Activated CD8-positive, alpha-beta memory T cell treated with anti-CD3 and anti-CD28 coated beads, Interleukin-2, amount 10 ng/mL, durations not matched to agents 7 days and 5 days (primary cell): ENCODE results near the gene DST. TPM values are rescaled to one million over a fixed set of nuclear protein-coding genes. Genes with fewer than 3 reads are reported as not detected.

Experiments used
- ATAC-seq: fragments of 150-1000 bp; cut with Tn5 transposase; one replicate; pipeline ENCODE4 v1.10.0; 2021; ENCODE audit warnings: moderate library complexity
- CTCF ChIA-PET: fragments of 350-600 bp; sonication (Branson Sonifier 250); formaldehyde crosslinking; loops from one replicate; lab custom pipeline; 2021; ENCODE audit warnings: antibody characterized with exemption; lab: Charles Lee
- DNase-seq: peaks from one replicate; pipeline ENCODE4 v3.0.0-alpha.2; 2020
- H3K27ac Mint-ChIP-seq: one replicate; pipeline ENCODE4 v1.8.0; 2021; ENCODE audit warnings: mild to moderate bottlenecking, mixed read lengths
- H3K27me3 Mint-ChIP-seq: one replicate; pipeline ENCODE4 v1.8.0; 2021; ENCODE audit warnings: mixed read lengths
- H3K36me3 Mint-ChIP-seq: one replicate; pipeline ENCODE4 v1.8.0; 2021; ENCODE audit warnings: mild to moderate bottlenecking, mixed read lengths
- H3K4me1 Mint-ChIP-seq: one replicate; pipeline ENCODE4 v1.8.0; 2021; ENCODE audit warnings: mixed read lengths
- H3K4me3 Mint-ChIP-seq: one replicate; pipeline ENCODE4 v1.8.0; 2021; ENCODE audit warnings: mild to moderate bottlenecking, moderate library complexity, mixed read lengths
- H3K9me3 Mint-ChIP-seq: one replicate; pipeline ENCODE4 v1.8.0; 2022; ENCODE audit warnings: low read depth, mixed read lengths
- total RNA-seq, 2 experiments: library from RNA; stranded (reverse); gene quantifications; one replicate each; pipeline ENCODE4 v1.2.3, GENCODE V29; 2021

The DST gene
- 1 to 10 TPM; 4.0 to 4.3 TPM for total RNA-seq

DNA sequence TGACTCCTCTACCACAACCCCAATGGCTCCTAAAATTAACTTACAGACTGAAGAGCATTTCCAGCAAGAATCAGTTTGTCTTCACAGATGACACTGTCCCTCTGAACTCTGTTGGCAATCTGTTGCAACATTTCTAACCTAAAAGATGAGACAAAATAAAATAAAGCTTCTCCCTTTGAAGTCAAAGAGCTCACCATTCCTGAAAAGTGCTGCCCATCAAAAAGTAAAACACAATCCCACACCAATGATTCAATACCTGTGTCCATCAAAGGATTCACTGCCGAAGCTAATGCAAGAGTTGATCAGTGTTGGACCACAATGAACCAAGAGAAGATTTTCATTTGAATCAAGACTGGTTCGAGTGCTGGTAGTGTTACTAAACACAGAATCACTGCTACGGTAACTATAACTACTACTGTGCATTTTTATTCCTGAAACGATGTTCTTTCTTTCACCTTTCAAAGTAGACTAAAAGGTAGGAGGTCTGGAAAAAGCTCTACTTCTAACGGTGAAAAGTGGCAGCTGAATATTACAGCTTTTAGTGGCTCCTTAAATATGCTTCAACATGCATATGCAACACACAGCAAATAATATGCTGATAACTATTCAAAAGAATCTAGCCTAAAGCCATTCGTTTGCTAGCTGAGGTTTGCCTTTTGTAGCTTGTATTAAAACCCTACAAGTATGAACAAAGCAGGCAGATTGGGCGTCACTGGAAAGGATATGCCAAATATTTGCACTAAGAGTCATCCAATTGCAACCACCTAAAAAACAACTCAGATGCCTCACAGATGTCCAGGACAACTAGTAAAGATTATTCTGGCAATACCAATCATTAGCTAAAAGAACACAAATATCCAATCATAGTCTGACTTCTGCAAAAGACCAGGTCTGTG lies at the start of gene DST:
DST (minus strand) TSS at position 524 of the 896 bp plus-strand sequence.
- peaks cover 6% of the 10 kb centered on the region for H3K27me3 Mint-ChIP-seq
- CTCF ChIA-PET = no interaction called here
- H3K9me3 Mint-ChIP-seq = no peaks in the 10 kb centered on the region
- ATAC-seq = no peak
- H3K27ac Mint-ChIP-seq = no peak within 1 kb of the TSS
- no peaks in the 10 kb centered on the region for H3K4me1 Mint-ChIP-seq
- no peak for DNase-seq
- no peaks in the 10 kb centered on the region for H3K36me3 Mint-ChIP-seq
- no peak within 1 kb of the TSS for H3K4me3 Mint-ChIP-seq

GRCh38 chr6:56691814-56692213 lies 49.1 kb upstream of the DST start:
- Mint-ChIP-seq H3K4me3 (no peak overlapping the region), H3K27ac (no peak overlapping the region), H3K36me3 (no peaks in the 10 kb centered on the region), H3K4me1 (no peaks in the 10 kb centered on the region), H3K27me3 (peaks cover 9% of the 10 kb centered on the region), H3K9me3 (no peaks in the 10 kb centered on the region)
- ATAC-seq = no peak
- CTCF ChIA-PET = no interaction called here
- DNase-seq = no peak

DNA sequence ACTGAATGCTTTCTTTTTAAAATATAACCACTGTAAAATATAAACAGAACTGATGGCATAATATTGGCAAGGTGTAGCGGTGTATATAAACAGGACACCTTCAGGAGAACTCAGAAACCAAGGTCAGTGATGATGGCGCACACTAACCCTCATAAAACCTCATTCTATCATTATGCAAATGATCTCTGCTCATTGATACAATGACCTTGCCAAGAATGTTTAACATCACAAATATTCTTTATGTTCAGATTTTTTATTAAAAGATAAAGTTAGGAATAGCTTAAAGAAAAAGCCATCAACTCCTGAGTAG lies 48.6 kb upstream of the DST start:
- CTCF ChIA-PET = no interaction called here
- Mint-ChIP-seq H3K27ac (no peak overlapping the region), H3K36me3 (no peaks in the 10 kb centered on the region), H3K4me3 (no peak overlapping the region), H3K9me3 (no peaks in the 10 kb centered on the region), H3K4me1 (no peaks in the 10 kb centered on the region), H3K27me3 (peaks cover 9% of the 10 kb centered on the region)
- DNase-seq (no peak), ATAC-seq (no peak)

DNA sequence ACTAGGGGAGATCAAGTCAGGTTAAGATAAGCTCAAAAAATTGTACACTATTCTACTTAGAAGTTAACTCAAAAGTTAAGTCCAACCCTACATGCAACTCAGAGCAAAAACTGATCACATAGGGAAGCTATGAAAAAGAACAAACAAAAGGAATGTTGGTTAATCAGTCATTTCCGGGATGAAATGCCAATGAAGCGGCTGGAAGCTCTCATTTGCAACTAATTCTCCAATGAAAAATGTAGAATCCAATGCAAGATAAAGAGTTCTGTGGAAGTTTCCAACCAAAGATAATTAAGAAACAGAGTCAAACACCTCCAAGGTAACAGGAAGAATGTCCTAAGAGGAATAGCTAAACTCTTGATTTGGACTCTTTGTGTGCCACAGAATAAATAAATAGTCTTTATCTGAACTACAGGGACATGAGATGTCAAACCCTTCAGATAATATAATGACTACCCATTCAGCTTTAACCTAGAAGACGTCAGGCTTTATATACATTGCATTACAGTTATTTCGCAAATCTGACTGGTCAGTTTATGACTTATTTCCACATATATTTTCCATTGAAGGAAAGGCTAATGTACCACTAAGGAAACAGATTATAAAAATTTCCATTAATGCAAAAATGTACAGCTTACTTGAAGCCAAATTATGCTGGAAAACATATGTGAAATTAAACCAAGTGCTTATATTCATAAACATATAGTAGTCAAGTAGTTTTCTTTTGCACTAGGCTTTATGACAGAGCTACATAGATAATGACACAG lies 48.0 kb upstream of the DST start:
- ATAC-seq = no peak
- H3K9me3 Mint-ChIP-seq = no peaks in the 10 kb centered on the region
- H3K36me3 Mint-ChIP-seq = no peaks in the 10 kb centered on the region
- H3K4me3 Mint-ChIP-seq = no peak overlapping the region
- no peak overlapping the region for H3K27ac Mint-ChIP-seq
- H3K4me1 Mint-ChIP-seq = no peaks in the 10 kb centered on the region
- DNase-seq = no peak
- CTCF ChIA-PET = no interaction called here
- H3K27me3 Mint-ChIP-seq = peaks cover 12% of the 10 kb centered on the region

DNA sequence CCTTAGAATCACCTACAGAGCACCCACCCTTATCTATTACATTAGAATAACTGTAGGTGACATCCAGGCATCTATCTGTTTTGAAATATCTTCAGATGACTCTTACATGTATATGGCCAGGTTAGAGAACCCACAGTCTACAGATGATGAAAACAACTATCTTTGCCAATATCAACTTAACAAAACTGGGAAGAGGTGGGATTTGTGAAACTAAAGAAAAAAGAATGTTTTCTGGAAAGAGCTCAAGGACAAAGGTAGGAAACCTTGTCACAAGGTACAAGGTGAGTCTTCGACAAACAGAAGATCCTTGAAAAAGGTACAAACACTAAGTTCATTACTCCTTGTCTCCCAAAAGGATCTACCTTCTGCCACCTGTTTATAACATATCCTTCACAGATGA lies 47.0 kb upstream of the DST start:
- CTCF ChIA-PET = no interaction called here
- ATAC-seq (no peak), DNase-seq (no peak)
- Mint-ChIP-seq H3K36me3 (no peaks in the 10 kb centered on the region), H3K9me3 (no peaks in the 10 kb centered on the region), H3K27ac (no peak overlapping the region), H3K4me3 (no peak overlapping the region), H3K4me1 (no peaks in the 10 kb centered on the region), H3K27me3 (peaks cover 12% of the 10 kb centered on the region)

DNA sequence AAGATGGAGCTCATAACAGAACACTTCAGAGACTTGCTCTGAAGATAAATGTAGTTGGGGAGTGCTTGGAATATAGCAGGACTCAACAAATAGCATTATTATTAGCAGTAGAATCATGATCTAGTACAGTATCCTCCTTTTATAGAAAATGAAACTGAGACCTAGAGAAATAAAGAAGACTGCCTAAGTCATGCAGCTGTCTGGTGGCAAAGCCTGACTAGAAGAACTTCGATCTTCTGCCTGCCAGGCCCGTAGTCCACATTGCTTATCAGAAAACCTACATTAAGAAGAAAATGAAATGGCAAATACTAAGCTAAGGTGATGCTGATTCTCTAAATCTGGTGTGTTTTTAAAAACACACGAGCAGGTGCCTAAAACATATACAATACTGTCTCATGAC lies 46.4 kb upstream of the DST start:
- H3K9me3 Mint-ChIP-seq = no peaks in the 10 kb centered on the region
- peaks cover 12% of the 10 kb centered on the region for H3K27me3 Mint-ChIP-seq
- H3K4me1 Mint-ChIP-seq = no peaks in the 10 kb centered on the region
- ATAC-seq (no peak), DNase-seq (no peak)
- no peak overlapping the region for H3K27ac Mint-ChIP-seq
- H3K36me3 Mint-ChIP-seq = no peaks in the 10 kb centered on the region
- no peak overlapping the region for H3K4me3 Mint-ChIP-seq
- CTCF ChIA-PET = no interaction called here

- Mint-ChIP-seq H3K27ac (no peak overlapping the region), H3K36me3 (no peaks in the 10 kb centered on the region), H3K9me3 (no peaks in the 10 kb centered on the region), H3K27me3 (peaks cover 12% of the 10 kb centered on the region), H3K4me1 (no peaks in the 10 kb centered on the region), H3K4me3 (no peak overlapping the region)
- CTCF ChIA-PET = no interaction called here
- no peak for ATAC-seq
- DNase-seq = no peak
These were observed 45.8 kb upstream of the DST start for GRCh38 chr6:56688521-56688920.

DNA sequence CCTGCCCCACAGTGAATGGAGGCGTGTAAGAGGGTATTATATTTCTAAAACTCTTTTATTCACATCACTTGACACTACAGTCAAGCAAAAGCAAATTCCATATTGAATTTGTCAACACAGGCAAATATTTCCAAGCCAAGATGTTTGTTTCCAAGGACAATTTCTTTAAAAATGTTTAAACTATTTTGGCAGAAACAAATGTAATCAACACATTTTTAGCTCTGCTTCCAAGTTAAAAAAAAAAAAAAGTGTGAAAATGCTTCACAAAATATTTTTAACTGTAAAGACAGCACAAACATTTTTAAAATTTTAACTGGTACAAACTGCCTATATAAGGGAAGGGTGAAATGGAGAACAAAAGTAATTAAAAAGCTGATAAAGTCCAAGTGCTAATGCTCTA lies 44.9 kb upstream of the DST start:
- DNase-seq (no peak), ATAC-seq (no peak)
- no peaks in the 10 kb centered on the region for H3K9me3 Mint-ChIP-seq
- H3K4me1 Mint-ChIP-seq = no peaks in the 10 kb centered on the region
- CTCF ChIA-PET = interaction anchor here (1.1 kb wide), 1 partner anchor 50 kb away, joined by 4 read pairs; no protein-coding TSS in a partner anchor
- H3K4me3 Mint-ChIP-seq = no peak overlapping the region
- peaks cover 9% of the 10 kb centered on the region for H3K27me3 Mint-ChIP-seq
- H3K36me3 Mint-ChIP-seq = no peaks in the 10 kb centered on the region
- no peak overlapping the region for H3K27ac Mint-ChIP-seq

DNA sequence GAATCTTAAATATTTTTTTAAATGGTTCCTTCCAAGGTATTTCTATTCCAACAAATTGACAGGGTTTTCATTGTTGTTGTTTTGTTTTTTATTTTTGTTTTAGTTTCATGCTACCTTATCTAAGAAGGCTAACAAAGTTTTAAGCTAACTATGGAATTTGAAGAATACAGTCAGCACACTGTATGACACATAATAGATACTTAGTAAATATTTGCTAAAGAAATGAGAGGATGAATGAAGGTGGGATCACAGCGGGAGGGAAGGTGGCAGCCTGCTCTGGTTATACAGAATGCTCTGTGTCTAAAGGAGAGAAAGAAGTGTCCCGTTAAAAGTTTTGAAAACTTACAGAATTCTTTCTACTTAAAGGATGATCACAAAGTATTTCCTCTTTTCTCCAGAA lies 43.7 kb upstream of the DST start:
- Mint-ChIP-seq H3K4me1 (no peaks in the 10 kb centered on the region), H3K27me3 (peaks cover 8% of the 10 kb centered on the region), H3K36me3 (no peaks in the 10 kb centered on the region), H3K4me3 (no peak overlapping the region), H3K9me3 (no peaks in the 10 kb centered on the region), H3K27ac (no peak overlapping the region)
- ATAC-seq = no peak
- CTCF ChIA-PET = no interaction called here
- DNase-seq = no peak

GRCh38 chr6:56685994-56686393 lies 43.3 kb upstream of the DST start:
- peaks cover 8% of the 10 kb centered on the region for H3K27me3 Mint-ChIP-seq
- no peak overlapping the region for H3K27ac Mint-ChIP-seq
- H3K9me3 Mint-ChIP-seq = no peaks in the 10 kb centered on the region
- H3K4me3 Mint-ChIP-seq = no peak overlapping the region
- H3K4me1 Mint-ChIP-seq = no peaks in the 10 kb centered on the region
- CTCF ChIA-PET = no interaction called here
- DNase-seq (no peak), ATAC-seq (no peak)
- H3K36me3 Mint-ChIP-seq = no peaks in the 10 kb centered on the region

DNA sequence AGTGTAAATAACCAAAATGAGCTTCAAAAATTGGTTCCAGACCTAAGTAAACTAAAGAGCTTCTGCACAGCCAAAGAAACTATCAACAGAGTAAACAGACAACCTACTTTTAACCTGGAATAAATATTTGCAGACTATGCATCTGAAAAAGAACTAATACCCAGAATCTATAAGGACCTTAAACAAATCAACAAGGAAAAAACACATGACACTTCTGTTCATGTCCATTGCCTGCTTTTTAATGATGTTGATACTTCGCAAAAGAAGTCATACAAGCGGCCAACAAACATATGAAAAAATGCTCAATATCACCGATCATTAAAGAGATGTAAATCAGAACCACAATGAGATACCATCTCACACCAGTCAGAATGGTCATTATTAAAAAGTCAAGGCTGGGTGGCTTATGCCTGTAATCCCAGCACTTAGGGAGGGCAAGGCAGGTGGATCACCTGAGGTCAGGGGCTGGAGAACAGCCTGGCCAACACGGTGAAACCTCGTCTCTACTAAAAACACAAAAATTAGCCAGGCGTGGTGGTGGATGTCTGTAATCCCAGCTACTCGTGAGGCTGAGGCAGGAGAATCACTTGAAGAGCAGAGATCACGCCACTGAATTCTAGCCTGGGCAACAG lies 42.5 kb upstream of the DST start:
- ATAC-seq = no peak
- H3K27me3 Mint-ChIP-seq = peaks cover 8% of the 10 kb centered on the region
- CTCF ChIA-PET = no interaction called here
- DNase-seq = no peak
- H3K27ac Mint-ChIP-seq = no peak overlapping the region
- no peaks in the 10 kb centered on the region for H3K9me3 Mint-ChIP-seq
- H3K36me3 Mint-ChIP-seq = no peaks in the 10 kb centered on the region
- H3K4me1 Mint-ChIP-seq = no peaks in the 10 kb centered on the region
- no peak overlapping the region for H3K4me3 Mint-ChIP-seq

DNA sequence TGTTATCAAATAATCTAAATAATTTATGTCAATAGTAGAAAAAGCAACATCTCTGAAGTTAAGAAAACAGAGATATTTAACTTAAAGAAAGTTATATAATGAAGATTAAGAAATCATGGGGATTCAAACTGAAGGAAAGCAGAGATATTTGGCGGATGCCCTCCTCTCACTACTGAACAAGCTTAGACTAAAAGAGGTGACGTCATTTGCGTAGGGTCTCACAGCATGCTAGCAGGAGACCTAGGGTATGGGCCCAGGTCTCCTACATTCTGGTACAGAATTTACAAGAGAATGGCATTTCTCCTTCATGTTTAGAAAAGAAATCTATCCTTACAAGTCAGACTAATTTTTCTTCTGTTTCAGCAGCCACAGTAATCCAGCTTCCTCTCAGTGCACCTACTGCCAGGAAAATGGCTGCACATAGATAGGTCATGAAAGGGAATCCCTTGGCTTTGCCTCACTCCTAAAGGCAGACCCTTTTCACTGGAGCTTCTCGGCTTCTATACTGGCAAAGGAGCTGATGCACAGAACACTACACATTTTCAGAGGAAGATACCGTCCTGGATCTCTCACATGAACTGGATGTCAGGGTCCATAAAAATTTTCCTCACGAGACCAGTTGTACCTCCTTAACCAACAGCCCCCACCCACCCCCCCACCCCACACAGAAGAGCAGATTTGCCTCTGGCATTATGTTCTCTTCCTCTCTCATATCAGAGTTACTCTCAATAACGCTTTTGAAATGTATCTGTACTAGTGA lies 41.8 kb upstream of the DST start:
- CTCF ChIA-PET = no interaction called here

GRCh38 chr6:56683882-56684281 lies 41.2 kb upstream of the DST start:
- DNase-seq (no peak), ATAC-seq (no peak)
- Mint-ChIP-seq H3K36me3 (no peaks in the 10 kb centered on the region), H3K9me3 (no peaks in the 10 kb centered on the region), H3K4me3 (no peak overlapping the region), H3K27ac (no peak overlapping the region), H3K27me3 (peaks cover 6% of the 10 kb centered on the region), H3K4me1 (no peaks in the 10 kb centered on the region)
- CTCF ChIA-PET = no interaction called here

More for the DNA sequence above, 41.8 kb upstream of the DST start:
- Mint-ChIP-seq H3K36me3 (no peaks in the 10 kb centered on the region), H3K9me3 (no peaks in the 10 kb centered on the region), H3K27me3 (peaks cover 6% of the 10 kb centered on the region), H3K4me1 (no peaks in the 10 kb centered on the region), H3K27ac (no peak overlapping the region), H3K4me3 (no peak overlapping the region)
- no peak for DNase-seq
- ATAC-seq = no peak
